GM04503 (cell line): ENCODE results near the gene SLU7.

Experiments used
- DNase-seq: peaks from one replicate; pipeline ENCODE4 v3.0.0-alpha.2; 2012; ENCODE audit warnings: low read depth

The SLU7 gene

GRCh38 chr5:160418561-160419457 lies at the start of gene SLU7:
SLU7 (minus strand) TSS chr5:160419081; CDS start chr5:160415294, 3,787 bp downstream.
- peak; percentile 77 for DNase-seq

- no peak for DNase-seq
Observed at GRCh38 chr5:160468363-160468975, 49.6 kb upstream of the SLU7 start.

- DNase-seq: no peak
Observed at GRCh38 chr5:160467555-160468362, 48.9 kb upstream of the SLU7 start.

- no peak for DNase-seq
Observed at GRCh38 chr5:160466889-160467554, 48.1 kb upstream of the SLU7 start.

- no peak for DNase-seq
Observed at GRCh38 chr5:160466116-160466515, 47.2 kb upstream of the SLU7 start.

GRCh38 chr5:160464466-160464797 lies 45.6 kb upstream of the SLU7 start:
- no peak for DNase-seq

GRCh38 chr5:160463740-160464465 lies 45.0 kb upstream of the SLU7 start:
- DNase-seq: no peak

GRCh38 chr5:160463227-160463626 lies 44.3 kb upstream of the SLU7 start:
- no peak for DNase-seq

- no peak for DNase-seq
Observed at GRCh38 chr5:160462167-160462566, 43.3 kb upstream of the SLU7 start.

GRCh38 chr5:160461378-160461777 lies 42.5 kb upstream of the SLU7 start:
- DNase-seq: no peak

GRCh38 chr5:160460377-160461049 lies 41.6 kb upstream of the SLU7 start:
- no peak for DNase-seq

- no peak for DNase-seq
Observed at GRCh38 chr5:160458806-160459800, 40.2 kb upstream of the SLU7 start.

GRCh38 chr5:160457252-160457651 lies 38.4 kb upstream of the SLU7 start:
- DNase-seq: no peak

GRCh38 chr5:160456480-160457177 lies 37.7 kb upstream of the SLU7 start:
- no peak for DNase-seq

- no peak for DNase-seq
Observed at GRCh38 chr5:160455600-160455999, 36.7 kb upstream of the SLU7 start.

- no peak for DNase-seq
Observed at GRCh38 chr5:160453751-160454150, 34.9 kb upstream of the SLU7 start.

- no peak for DNase-seq
Observed at GRCh38 chr5:160452795-160453194, 33.9 kb upstream of the SLU7 start.

- DNase-seq: no peak
Observed at GRCh38 chr5:160452036-160452435, 33.2 kb upstream of the SLU7 start.

- DNase-seq: no peak
Observed at GRCh38 chr5:160451281-160451680, 32.4 kb upstream of the SLU7 start.
